Activated CD8-positive, alpha-beta memory T cell treated with anti-CD3 and anti-CD28 coated beads, Interleukin-2, amount 10 ng/mL, durations not matched to agents 7 days and 5 days (primary cell): ENCODE data around the gene PHF21A. TPM values are rescaled to one million over a fixed set of nuclear protein-coding genes. Genes with fewer than 3 reads are reported as not detected.
"Not testable (repeated sequence)": the region's sequence is repeated elsewhere in the genome, so short reads cannot be mapped to it uniquely, and the experiment has no call there.

ENCODE experiments used
- ATAC-seq: fragments of 150-1000 bp; cut with Tn5 transposase; one replicate; pipeline ENCODE4 v1.10.0; 2021; ENCODE audit warnings: moderate library complexity
- CTCF ChIA-PET: fragments of 350-600 bp; sonication (Branson Sonifier 250); formaldehyde crosslinking; loops from one replicate; lab custom pipeline; 2021; ENCODE audit warnings: antibody characterized with exemption; lab: Charles Lee
- DNase-seq: peaks from one replicate; pipeline ENCODE4 v3.0.0-alpha.2; 2020
- H3K27ac Mint-ChIP-seq: one replicate; pipeline ENCODE4 v1.8.0; 2021; ENCODE audit warnings: mild to moderate bottlenecking, mixed read lengths
- H3K27me3 Mint-ChIP-seq: one replicate; pipeline ENCODE4 v1.8.0; 2021; ENCODE audit warnings: mixed read lengths
- H3K36me3 Mint-ChIP-seq: one replicate; pipeline ENCODE4 v1.8.0; 2021; ENCODE audit warnings: mild to moderate bottlenecking, mixed read lengths
- H3K4me1 Mint-ChIP-seq: one replicate; pipeline ENCODE4 v1.8.0; 2021; ENCODE audit warnings: mixed read lengths
- H3K4me3 Mint-ChIP-seq: one replicate; pipeline ENCODE4 v1.8.0; 2021; ENCODE audit warnings: mild to moderate bottlenecking, moderate library complexity, mixed read lengths
- H3K9me3 Mint-ChIP-seq: one replicate; pipeline ENCODE4 v1.8.0; 2022; ENCODE audit warnings: low read depth, mixed read lengths
- total RNA-seq, 2 experiments: library from RNA; stranded (reverse); gene quantifications; one replicate each; pipeline ENCODE4 v1.2.3, GENCODE V29; 2021

The PHF21A gene
- total RNA-seq, 2 experiments from 2014 or later = 34.6 to 39.7 TPM

DNA sequence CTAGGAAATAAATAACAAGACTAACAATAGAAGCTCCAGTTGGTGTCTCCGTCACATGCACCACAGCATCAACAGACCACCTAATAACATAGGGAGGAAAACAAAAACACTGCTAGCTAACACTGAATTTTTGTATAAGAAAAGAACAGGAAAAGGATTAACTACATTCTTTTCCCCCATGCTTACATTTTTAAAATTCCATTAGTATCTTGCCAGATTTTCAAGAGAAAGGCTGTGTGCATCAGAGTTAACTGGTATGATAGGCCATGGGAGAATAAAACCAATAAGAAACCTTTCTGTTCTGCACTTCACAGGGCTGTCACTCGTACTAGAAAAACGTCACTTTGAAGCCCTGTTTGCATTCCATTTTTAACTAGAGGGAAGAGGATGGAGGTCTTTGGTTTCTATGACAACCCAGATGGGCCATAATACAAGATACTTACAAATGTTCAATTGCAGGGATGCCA is 119.8 kb downstream of the PHF21A start:
- ATAC-seq (no peak), DNase-seq (no peak)
- no peak overlapping the region for H3K4me3 Mint-ChIP-seq
- no peaks in the 10 kb centered on the region for H3K9me3 Mint-ChIP-seq
- CTCF ChIA-PET = interaction anchor here (3.4 kb wide), 1 partner anchor 37 kb away, joined by 21 read pairs; no protein-coding TSS in a partner anchor
- H3K36me3 Mint-ChIP-seq = no peaks in the 10 kb centered on the region
- no peak overlapping the region for H3K27ac Mint-ChIP-seq
- no peaks in the 10 kb centered on the region for H3K27me3 Mint-ChIP-seq
- H3K4me1 Mint-ChIP-seq = peaks cover 2% of the 10 kb centered on the region

DNA sequence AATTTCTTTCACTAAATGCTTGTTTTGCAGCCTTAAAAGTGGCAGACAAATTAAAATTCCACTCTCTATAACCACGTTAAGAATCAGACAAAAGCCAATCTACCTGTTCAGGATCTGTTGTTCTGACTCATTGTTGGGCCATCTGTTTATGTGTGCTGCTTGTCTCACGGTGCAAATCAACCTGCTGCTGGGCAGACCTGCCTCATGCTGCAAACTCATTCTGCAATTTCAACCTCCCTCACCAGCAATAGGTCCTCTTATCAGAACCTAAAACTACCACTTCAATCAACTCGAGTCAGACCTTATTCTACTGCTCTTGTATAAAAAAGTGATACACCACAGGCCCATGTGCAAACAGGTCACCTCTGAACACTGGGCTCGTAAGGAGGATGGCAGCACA is 123.7 kb downstream of the PHF21A start:
- CTCF ChIA-PET = no interaction called here
- Mint-ChIP-seq H3K27me3 (no peaks in the 10 kb centered on the region), H3K4me3 (no peak overlapping the region), H3K36me3 (no peaks in the 10 kb centered on the region), H3K9me3 (no peaks in the 10 kb centered on the region), H3K27ac (no peak overlapping the region), H3K4me1 (no peaks in the 10 kb centered on the region)
- ATAC-seq (no peak), DNase-seq (no peak)

DNA sequence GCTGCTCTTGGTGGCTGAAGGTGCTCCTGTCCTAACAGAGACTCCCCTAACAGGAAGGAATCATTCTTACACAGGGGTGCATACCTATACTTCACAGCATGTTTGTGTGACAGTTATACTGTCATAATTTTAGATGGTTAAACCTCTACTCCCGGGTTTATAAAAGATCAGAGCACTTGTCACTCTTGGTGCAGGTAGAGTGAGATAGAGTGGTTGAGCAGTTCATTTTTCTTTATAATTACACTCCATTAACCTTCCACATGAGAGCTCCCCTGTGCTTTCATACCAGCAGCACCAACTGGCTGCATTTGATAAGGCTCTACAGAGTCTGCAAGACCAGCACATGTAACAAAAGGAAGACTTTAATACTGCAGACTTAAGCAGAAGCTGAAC is 125.9 kb downstream of the PHF21A start:
- CTCF ChIA-PET = interaction anchor here (1.0 to 1.5 kb wide), 3 partner anchors 11 to 30 kb away, joined by 3 to 10 read pairs (median 4); no protein-coding TSS in a partner anchor
- Mint-ChIP-seq H3K4me1 (no peaks in the 10 kb centered on the region), H3K36me3 (no peaks in the 10 kb centered on the region), H3K9me3 (no peaks in the 10 kb centered on the region), H3K27me3 (no peaks in the 10 kb centered on the region), H3K4me3 (no peak overlapping the region), H3K27ac (no peak overlapping the region)
- DNase-seq (no peak), ATAC-seq (no peak)

DNA sequence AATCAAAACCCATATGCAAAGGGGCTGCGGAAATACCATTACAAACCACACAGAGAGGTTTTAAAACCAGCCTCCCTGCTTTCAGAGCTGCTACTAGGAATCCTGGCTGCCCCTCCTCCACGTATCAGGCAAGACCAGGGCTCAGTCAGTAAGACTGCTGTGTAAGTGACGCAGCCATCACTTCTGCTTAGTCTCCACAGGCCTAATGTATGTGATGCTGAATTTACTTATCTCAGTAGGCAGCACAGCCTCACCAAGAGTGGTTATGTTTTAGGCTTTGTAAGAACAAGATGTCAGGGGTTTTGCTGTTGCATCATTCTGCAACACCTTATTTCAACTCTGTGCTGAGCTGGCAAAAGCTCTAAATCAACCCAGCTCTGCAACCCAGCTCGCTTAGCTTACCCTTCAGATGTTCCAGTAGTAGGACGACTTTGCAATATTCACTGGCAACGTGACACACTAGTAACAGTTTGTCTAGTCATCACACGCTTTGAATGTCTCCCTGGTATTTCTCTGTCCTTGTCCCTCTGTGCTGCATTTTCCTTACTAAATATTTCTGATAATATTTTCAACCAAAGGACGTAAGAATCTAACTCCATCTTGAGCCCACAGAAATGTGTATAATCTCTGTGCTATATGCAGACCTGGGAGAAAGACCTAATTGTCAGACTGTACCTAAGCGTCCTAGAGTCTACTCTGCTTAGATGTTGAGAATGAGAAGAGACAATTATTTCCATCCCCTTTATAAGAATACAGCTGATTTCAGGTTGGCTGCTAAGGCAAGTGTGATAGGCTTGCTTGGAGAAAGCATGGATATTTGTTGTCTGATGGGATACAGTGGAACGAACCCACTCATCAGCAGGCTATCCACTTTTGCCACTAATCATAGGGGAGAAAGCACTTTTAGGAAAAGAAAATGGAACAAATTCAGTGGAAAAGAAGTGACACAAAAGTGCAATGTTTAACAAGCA is 126.6 kb downstream of the PHF21A start:
- CTCF ChIA-PET = interaction anchor here (0.9 to 2.5 kb wide), 5 partner anchors 12 to 122 kb away, joined by 3 to 11 read pairs (median 3); no protein-coding TSS in a partner anchor
- Mint-ChIP-seq H3K27ac (no peak overlapping the region), H3K9me3 (no peaks in the 10 kb centered on the region), H3K4me1 (no peaks in the 10 kb centered on the region), H3K27me3 (no peaks in the 10 kb centered on the region), H3K36me3 (no peaks in the 10 kb centered on the region), H3K4me3 (no peak overlapping the region)
- ATAC-seq (no peak), DNase-seq (no peak)

DNA sequence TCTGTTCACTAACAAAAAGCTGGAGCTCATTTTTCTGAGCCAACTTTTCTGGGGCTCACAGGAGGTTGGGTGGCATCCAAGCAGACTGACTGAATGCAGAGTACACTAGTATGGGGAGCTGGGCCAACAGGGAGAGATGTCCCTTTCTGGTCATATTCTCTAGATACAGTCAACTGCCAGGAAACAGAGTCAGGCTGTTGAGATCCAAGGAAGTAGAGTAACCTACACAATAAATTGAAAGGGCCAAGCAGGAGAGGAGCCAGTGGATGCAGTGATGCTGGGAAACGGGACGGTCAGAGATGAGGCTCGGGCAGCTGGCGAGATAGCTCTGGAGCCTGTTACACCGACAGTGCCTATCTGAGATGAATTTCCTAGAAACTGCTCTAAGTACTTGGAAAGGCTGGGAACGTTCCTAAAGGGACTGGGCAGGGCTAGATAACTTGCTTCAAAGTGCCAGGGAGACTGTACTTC is 127.7 kb downstream of the PHF21A start:
- no peaks in the 10 kb centered on the region for H3K36me3 Mint-ChIP-seq
- DNase-seq = no peak
- no peaks in the 10 kb centered on the region for H3K27me3 Mint-ChIP-seq
- no peak for ATAC-seq
- no peaks in the 10 kb centered on the region for H3K9me3 Mint-ChIP-seq
- H3K4me3 Mint-ChIP-seq = no peak overlapping the region
- H3K27ac Mint-ChIP-seq = no peak overlapping the region
- H3K4me1 Mint-ChIP-seq = no peaks in the 10 kb centered on the region
- CTCF ChIA-PET = interaction anchor here (0.9 to 2.5 kb wide), 3 partner anchors 13 to 121 kb away, joined by 3 to 11 read pairs (median 3); no protein-coding TSS in a partner anchor

DNA sequence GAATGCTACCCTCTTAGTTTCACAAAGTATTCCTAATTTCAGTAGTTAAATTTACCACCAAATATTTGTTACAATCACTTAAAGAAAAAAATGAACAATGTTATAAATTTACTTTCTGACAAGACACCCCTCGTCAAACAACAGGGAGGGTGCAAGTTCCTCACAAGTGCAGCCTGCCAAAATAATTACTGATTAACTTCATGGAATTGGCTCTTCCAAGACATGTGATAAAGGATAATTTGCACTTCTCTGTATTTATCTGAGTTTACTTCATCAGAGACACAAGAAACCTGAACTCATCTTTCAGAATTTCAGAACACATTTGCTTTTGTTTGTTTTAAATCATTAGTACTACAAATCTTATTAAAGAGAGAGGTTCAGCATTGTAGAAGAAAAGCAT is 132.3 kb downstream of the PHF21A start:
- Mint-ChIP-seq H3K9me3 (no peaks in the 10 kb centered on the region), H3K4me3 (no peak overlapping the region), H3K36me3 (no peaks in the 10 kb centered on the region), H3K27ac (no peak overlapping the region), H3K4me1 (peaks cover 7% of the 10 kb centered on the region), H3K27me3 (no peaks in the 10 kb centered on the region)
- no peak for ATAC-seq
- CTCF ChIA-PET = interaction anchor here (1.8 kb wide), 1 partner anchor 10 kb away, joined by 5 read pairs; no protein-coding TSS in a partner anchor
- DNase-seq = no peak

DNA sequence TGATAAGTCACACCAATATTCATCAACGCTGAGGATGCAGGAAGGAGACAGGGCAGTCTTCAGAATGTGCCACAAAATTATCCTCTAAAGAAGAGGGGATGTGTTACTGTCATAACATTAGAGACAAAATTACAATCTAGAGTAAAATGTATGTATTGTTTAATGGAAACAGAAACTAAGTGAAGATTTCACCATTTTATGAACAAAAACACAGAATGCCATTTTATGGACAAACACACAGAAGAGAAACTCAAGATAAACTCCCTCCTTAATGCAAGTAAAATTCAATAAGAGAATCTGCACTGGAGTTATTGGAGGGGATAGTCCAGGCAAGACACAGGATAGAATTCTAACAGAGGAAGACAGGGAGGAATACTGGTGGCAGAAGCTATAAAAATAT is 136.0 kb downstream of the PHF21A start:
- H3K4me1 Mint-ChIP-seq = peaks cover 13% of the 10 kb centered on the region
- H3K27ac Mint-ChIP-seq = no peak overlapping the region
- H3K4me3 Mint-ChIP-seq = no peak overlapping the region
- CTCF ChIA-PET = interaction anchor here (0.8 kb wide), 1 partner anchor 20 kb away, joined by 4 read pairs; no protein-coding TSS in a partner anchor
- H3K9me3 Mint-ChIP-seq = no peaks in the 10 kb centered on the region
- DNase-seq (no peak), ATAC-seq (no peak)
- no peaks in the 10 kb centered on the region for H3K36me3 Mint-ChIP-seq
- no peaks in the 10 kb centered on the region for H3K27me3 Mint-ChIP-seq

DNA sequence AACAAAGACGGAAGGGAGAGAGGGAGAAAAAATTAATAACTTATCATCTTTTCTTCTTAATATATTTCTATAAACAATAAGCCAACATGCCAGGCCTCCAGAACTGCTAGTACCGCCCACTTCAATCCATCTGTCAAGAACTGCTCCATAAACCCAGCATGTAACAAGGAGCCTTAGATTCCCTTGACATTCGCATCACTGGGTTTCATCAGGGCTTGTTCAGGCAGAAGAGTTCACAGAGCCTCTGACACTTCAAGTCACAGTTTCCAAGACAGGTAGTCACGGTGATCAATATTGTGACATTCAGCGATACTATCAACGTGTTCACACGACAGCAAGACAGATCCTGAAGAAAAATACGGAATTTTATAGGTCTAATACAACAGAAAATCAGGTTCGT is 137.1 kb downstream of the PHF21A start:
- no peak for DNase-seq
- H3K9me3 Mint-ChIP-seq = no peaks in the 10 kb centered on the region
- CTCF ChIA-PET = interaction anchor here (1.4 to 2.1 kb wide), 2 partner anchors 14 to 19 kb away, joined by 3 to 16 read pairs; no protein-coding TSS in a partner anchor
- no peak for ATAC-seq
- no peaks in the 10 kb centered on the region for H3K27me3 Mint-ChIP-seq
- no peak overlapping the region for H3K4me3 Mint-ChIP-seq
- no peak overlapping the region for H3K27ac Mint-ChIP-seq
- H3K36me3 Mint-ChIP-seq = no peaks in the 10 kb centered on the region
- peaks cover 13% of the 10 kb centered on the region for H3K4me1 Mint-ChIP-seq

DNA sequence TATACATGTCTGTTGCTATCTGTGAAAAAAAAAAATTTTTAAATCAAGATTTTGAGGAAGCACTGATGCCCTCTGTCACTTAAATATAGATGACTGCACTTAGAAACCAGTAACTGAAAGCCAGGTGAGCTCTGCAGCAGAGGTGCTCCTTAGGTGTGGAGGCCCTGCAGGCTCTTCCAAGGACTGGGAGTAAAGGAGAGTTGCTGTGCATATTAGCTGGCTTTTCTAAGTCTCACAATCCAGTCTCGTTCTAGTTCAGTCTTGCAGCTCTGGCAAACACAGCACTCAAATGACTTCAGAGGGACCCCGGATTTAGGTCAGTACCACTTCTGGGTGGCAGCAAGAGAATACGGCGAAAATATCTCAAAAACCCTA is 137.8 kb downstream of the PHF21A start:
- ATAC-seq = no peak

DNA sequence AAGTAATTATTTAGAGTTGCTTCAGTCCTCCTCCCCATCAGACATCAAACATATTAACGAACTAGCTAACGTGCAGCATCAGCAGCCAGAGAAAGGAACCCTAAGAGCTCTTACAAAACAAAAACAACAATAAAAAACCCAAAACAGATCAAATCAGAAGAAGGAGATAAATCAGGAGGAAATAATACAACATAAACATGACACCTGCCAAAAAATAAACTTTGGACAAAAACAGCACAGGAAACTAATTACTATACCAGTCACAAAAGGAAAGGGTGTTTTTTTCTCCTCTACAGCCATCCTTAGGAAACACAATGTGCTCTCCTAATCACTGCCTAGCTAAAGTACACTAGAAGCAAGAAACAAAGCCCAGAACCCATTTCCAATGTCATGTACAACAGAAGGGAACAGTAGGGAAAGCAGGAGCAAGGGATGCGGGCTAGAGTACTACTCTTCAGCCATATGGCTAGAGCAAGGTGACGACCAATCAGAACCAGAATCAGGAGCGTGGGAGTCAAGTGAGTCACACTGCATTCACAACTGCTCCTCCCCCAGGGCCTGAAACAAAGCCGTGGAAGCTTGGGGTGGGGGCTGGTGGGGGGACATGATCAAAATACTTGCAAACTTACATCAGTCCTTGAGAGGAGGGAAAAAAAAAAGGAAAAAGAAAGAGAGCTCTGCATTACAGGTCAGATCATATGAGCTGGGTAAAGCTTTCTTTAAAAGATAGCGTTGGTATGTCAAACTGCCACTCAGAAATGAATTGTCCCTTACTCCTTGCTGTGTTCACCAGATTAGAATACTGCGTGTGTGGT is 138.4 kb downstream of the PHF21A start:
- Mint-ChIP-seq H3K36me3 (peaks cover 2% of the 10 kb centered on the region), H3K4me1 (peaks cover 13% of the 10 kb centered on the region), H3K27me3 (no peaks in the 10 kb centered on the region), H3K4me3 (no peak overlapping the region), H3K9me3 (no peaks in the 10 kb centered on the region), H3K27ac (no peak overlapping the region)
- CTCF ChIA-PET = interaction anchor here (0.6 to 2.1 kb wide), 3 partner anchors 13 to 1287 kb away, joined by 3 to 16 read pairs (median 3); partner anchors contain the start of gene MADD
- no peak for ATAC-seq
- DNase-seq = no peak

More for the DNA sequence above, 137.8 kb downstream of the PHF21A start:
- Mint-ChIP-seq H3K4me3 (no peak overlapping the region), H3K27me3 (no peaks in the 10 kb centered on the region), H3K27ac (no peak overlapping the region), H3K9me3 (no peaks in the 10 kb centered on the region), H3K36me3 (peaks cover under 1% of the 10 kb centered on the region), H3K4me1 (peaks cover 13% of the 10 kb centered on the region)
- CTCF ChIA-PET = interaction anchor here (0.6 to 2.1 kb wide), 3 partner anchors 14 to 1287 kb away, joined by 3 to 16 read pairs (median 3); partner anchors contain the start of gene MADD
- no peak for DNase-seq

DNA sequence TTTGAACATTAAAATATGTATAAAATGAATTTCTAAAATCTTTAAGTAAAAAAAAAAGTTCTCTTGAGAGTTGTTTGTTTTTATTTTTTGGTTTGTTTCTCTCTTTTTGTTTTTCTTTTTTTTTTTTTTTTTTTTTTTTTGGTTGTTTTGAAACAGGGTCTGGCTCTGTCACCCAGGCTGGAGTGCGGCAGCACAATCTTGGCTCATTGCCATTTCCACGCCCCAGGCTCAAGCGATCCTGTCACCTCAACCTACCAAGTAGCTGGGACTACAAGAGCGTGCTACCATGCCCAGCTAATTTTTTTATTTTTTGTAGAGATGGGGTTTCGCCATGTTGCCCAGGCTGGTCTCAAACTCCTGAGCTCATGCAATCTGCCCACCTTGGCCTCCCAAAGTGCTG is 139.4 kb downstream of the PHF21A start:
- not testable (repeated sequence) for H3K27me3 Mint-ChIP-seq, ATAC-seq, H3K4me3 Mint-ChIP-seq, DNase-seq, H3K9me3 Mint-ChIP-seq, H3K36me3 Mint-ChIP-seq, H3K27ac Mint-ChIP-seq
- CTCF ChIA-PET = interaction anchor here (0.7 kb wide), 1 partner anchor 22 kb away, joined by 3 read pairs; no protein-coding TSS in a partner anchor
- H3K4me1 Mint-ChIP-seq = peaks cover 13% of the 10 kb centered on the region

DNA sequence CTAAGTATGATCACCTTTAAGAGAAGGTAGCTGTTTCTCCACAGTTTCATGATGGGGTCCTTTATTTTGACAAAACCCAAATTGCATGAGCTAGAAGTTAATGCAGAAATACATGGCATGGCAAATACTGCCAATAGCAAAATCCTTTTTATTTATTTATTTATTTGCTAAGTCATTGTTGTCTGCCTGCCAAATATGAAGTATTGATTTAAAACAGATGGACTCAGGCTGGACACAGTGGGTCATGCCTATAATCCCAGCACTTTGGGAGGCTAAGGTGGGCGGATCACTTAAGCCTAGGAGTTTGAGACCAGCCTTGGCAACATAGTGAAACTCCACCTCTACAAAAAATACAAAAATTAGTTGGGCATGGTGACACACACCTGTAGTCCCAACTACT is 146.4 kb downstream of the PHF21A start:
- Mint-ChIP-seq H3K36me3 (peaks cover 8% of the 10 kb centered on the region), H3K4me3 (no peak overlapping the region), H3K27ac (no peak overlapping the region), H3K9me3 (no peaks in the 10 kb centered on the region), H3K27me3 (no peaks in the 10 kb centered on the region), H3K4me1 (no peaks in the 10 kb centered on the region)
- ATAC-seq (no peak), DNase-seq (no peak)
- CTCF ChIA-PET = interaction anchor here (0.9 to 1.2 kb wide), 3 partner anchors 10 to 26 kb away, joined by 3 to 7 read pairs (median 3); no protein-coding TSS in a partner anchor
